K562 (cell line): ENCODE measurements around the gene BLOC1S4. TPM values are rescaled to one million over a fixed set of nuclear protein-coding genes. Genes with fewer than 3 reads are reported as not detected.

Experiments used
- E2F1 ChIP-seq: sonication (generic); formaldehyde crosslinking; IDR thresholded peaks from 2 replicates; pipeline ENCODE4 v1.8.1; 2023; ENCODE audit warnings: mild to moderate bottlenecking, missing genetic modification reagents, moderate library complexity
- EP400 ChIP-seq: fragments of 450-650 bp; IDR thresholded peaks from 2 replicates; pipeline ENCODE4 v1.6.1; 2017; ENCODE audit warnings: antibody characterized with exemption, mild to moderate bottlenecking, moderate library complexity
- FOSL1 ChIP-seq: fragments of 200-800 bp; sonication (Bioruptor generic); conservative IDR thresholded peaks from 2 replicates; pipeline ENCODE4 v1.6.1; 2016; ENCODE audit warnings: missing genetic modification characterization, missing compliant biosample characterization
- FOXJ2 ChIP-seq: fragments of 200-800 bp; sonication (Bioruptor generic); IDR thresholded peaks from 2 replicates; pipeline ENCODE4 v1.6.1; 2016; ENCODE audit warnings: missing genetic modification characterization, missing compliant biosample characterization
- FUS ChIP-seq: fragments of 200-400 bp; formaldehyde crosslinking; optimal IDR thresholded peaks from 2 replicates; pipeline ENCODE3; 2017; ENCODE audit warnings: low read depth, low read length
- GABPA ChIP-seq: fragments of 200-800 bp; sonication (Bioruptor generic); conservative IDR thresholded peaks from 2 replicates; pipeline ENCODE4 v1.6.1; 2016; ENCODE audit warnings: low read depth, missing genetic modification characterization, missing compliant biosample characterization
- KDM1A ChIP-seq, 2 experiments: fragments of 450-650 bp; IDR thresholded peaks; 2 replicates each; pipeline ENCODE4 v1.6.1; 2016; ENCODE audit warnings: mild to moderate bottlenecking in 2 of 2
- KDM4B ChIP-seq, 2 experiments: fragments of 450-650 bp in 1 of 2; sonication (generic) in 1 of 2; IDR thresholded peaks; 2 replicates each; pipeline ENCODE4 v1.6.1; 2016 to 2017; ENCODE audit warnings: borderline replicate concordance in 2 of 2, antibody characterized with exemption in 1 of 2, low read depth in 1 of 2, mild to moderate bottlenecking in 1 of 2
- MXD1 ChIP-seq: fragments of 250-450 bp; sonication (Bioruptor Pico); IDR thresholded peaks from 2 replicates; pipeline ENCODE4 v1.8.0; 2021; ENCODE audit warnings: borderline replicate concordance, mild to moderate bottlenecking, moderate library complexity; ENCODE audit not compliant: poor library complexity, severe bottlenecking
- NBN ChIP-seq: fragments of 450-650 bp; IDR thresholded peaks from 2 replicates; pipeline ENCODE4 v1.6.1; 2016; ENCODE audit warnings: low read depth, mild to moderate bottlenecking
- NELFE ChIP-seq: IDR thresholded peaks from 2 replicates; pipeline ENCODE4 v1.6.1; 2011; ENCODE audit warnings: mild to moderate bottlenecking; ENCODE audit not compliant: insufficient read depth, insufficient read length
- POLR2G ChIP-seq: fragments of 200-400 bp; formaldehyde crosslinking; IDR thresholded peaks from 2 replicates; pipeline ENCODE4 v1.6.1; 2017; ENCODE audit warnings: low read depth, mild to moderate bottlenecking, antibody characterized with exemption, low read length, moderate library complexity
- RBM14 ChIP-seq: fragments of 200-400 bp; formaldehyde crosslinking; IDR thresholded peaks from 2 replicates; pipeline ENCODE4 v1.6.1; 2018; ENCODE audit warnings: low read depth, mild to moderate bottlenecking, low read length, moderate library complexity, borderline replicate concordance; ENCODE audit not compliant: insufficient read depth
- SP1 ChIP-seq: sonication (generic); formaldehyde crosslinking; IDR thresholded peaks from 2 replicates; pipeline ENCODE4 v1.8.1; 2022; ENCODE audit warnings: mild to moderate bottlenecking, missing genetic modification reagents
- TAF9B ChIP-seq: fragments of 450-650 bp; IDR thresholded peaks from 2 replicates; pipeline ENCODE4 v1.6.1; 2018; ENCODE audit warnings: mild to moderate bottlenecking; ENCODE audit not compliant: partially characterized antibody
- TRIM25 ChIP-seq: fragments of 450-650 bp; IDR thresholded peaks from 2 replicates; pipeline ENCODE4 v1.7.0; 2016; ENCODE audit warnings: borderline replicate concordance
- ZBTB1 ChIP-seq: sonication (generic); formaldehyde crosslinking; IDR thresholded peaks from 2 replicates; pipeline ENCODE4 v1.8.1; 2023; ENCODE audit warnings: missing genetic modification reagents, low read depth, mild to moderate bottlenecking, borderline replicate concordance
- ZNF124 ChIP-seq: sonication (generic); formaldehyde crosslinking; IDR thresholded peaks from 2 replicates; pipeline ENCODE4 v1.8.1; 2022; ENCODE audit warnings: missing genetic modification reagents
- ZNF384 ChIP-seq: IDR thresholded peaks from 2 replicates; pipeline ENCODE4 v1.6.1; 2012; ENCODE audit warnings: low read depth, low read length, improper control_type of control experiment
- ZNF511 ChIP-seq: sonication (generic); formaldehyde crosslinking; IDR thresholded peaks from 2 replicates; pipeline ENCODE4 v1.8.0; 2022; ENCODE audit warnings: mild to moderate bottlenecking, missing genetic modification reagents
- ZNF518B ChIP-seq: fragments of 250-450 bp; sonication (Bioruptor Pico); IDR thresholded peaks from 2 replicates; pipeline ENCODE4 v1.5.0; 2021; ENCODE audit warnings: mild to moderate bottlenecking, moderate library complexity
- ZNF77 ChIP-seq: fragments of 250-450 bp; sonication (Bioruptor Pico); IDR thresholded peaks from 2 replicates; pipeline ENCODE4 v1.5.0; 2020
- polyA plus RNA-seq, 8 experiments: library from polyadenylated mRNA; depleted of rRNA in 4 of 8; stranded (reverse) in 5 of 8; unstranded in 3 of 8; fragments of >200 nt; fragmentation: Nextera tagmentation in 2 of 8; fragmentation: Illumina TruSeq in 1 of 8; extraction: Ambion mirVana in 2 of 8; extraction: Trizol in 1 of 8; gene quantifications; 2 replicates each; pipeline versions ENCODE4 v1.2.1 to v1.2.3, GENCODE V29; 2011 to 2014; ENCODE audit warnings: inconsistent platforms in 1 of 8, missing spikeins in 1 of 8
- total RNA-seq, 7 experiments: library from RNA; depleted of rRNA in 6 of 7; stranded (reverse); fragments of >200 nt in 6 of 7; fragmentation: Illumina TruSeq in 2 of 7; extraction: Trizol in 2 of 7; gene quantifications; 2 replicates each; pipeline versions ENCODE4 v1.2.1 to v1.2.3, GENCODE V29; 2011 to 2021; ENCODE audit warnings: low replicate concordance in 1 of 7

BLOC1S4 gene
- total and polyA plus RNA-seq, 9 of the 15 experiments (the other 6 are each of a cell fraction or from before 2014, with no cell fraction given), result 3.1 to 31.6 (median 11.2) TPM

GRCh38 chr4:6715704-6716017 lies 313 bp upstream of the BLOC1S4 start (continued):
- TF ChIP-seq ZNF518B (no peak), NELFE (no peak), GABPA (no peak), TAF9B (peak; percentile 16), RBM14 (no peak), SP1 (CRISPR knock-in tag) (peak; percentile 43; the same call in 1 of the 2 replicates), POLR2G (no peak), ZBTB1 (CRISPR knock-in tag) (no peak), MXD1 (no peak), KDM4B (IDR thresholded peaks at IDR 0.05; ENCODE audit: borderline replicate concordance in 2 of 2, low read depth in 1 of 2) (no peak), ZNF77 (CRISPR knock-in tag) (no peak), KDM1A (IDR thresholded peaks at IDR 0.05) (peak in 1 of 2 experiments; percentile 67; a peak in 2 of 4 replicates), ZNF511 (CRISPR knock-in tag) (no peak), NBN (no peak), TRIM25 (no peak), ZNF384 (peak; percentile 55), E2F1 (CRISPR knock-in tag) (0 out of 2 replicates have a peak, but pooled peaks have one; percentile 37), FUS (no peak), ZNF124 (CRISPR knock-in tag) (no peak), EP400 (peak; percentile 2; the same call in 1 of the 2 replicates), FOSL1 (tag) (0 out of 2 replicates have a peak, but pooled peaks have one; percentile 0), FOXJ2 (no peak)
